ENCODE data around the gene BRAP. TPM values are rescaled to one million over a fixed set of nuclear protein-coding genes. Genes with fewer than 3 reads are reported as not detected.

The BRAP gene
- total and polyA plus RNA-seq, 10 of the 15 experiments (the other 5 are each of a cell fraction or from before 2014, with no cell fraction given), result 2.3 to 28.2 (median 17.8) TPM

DNA sequence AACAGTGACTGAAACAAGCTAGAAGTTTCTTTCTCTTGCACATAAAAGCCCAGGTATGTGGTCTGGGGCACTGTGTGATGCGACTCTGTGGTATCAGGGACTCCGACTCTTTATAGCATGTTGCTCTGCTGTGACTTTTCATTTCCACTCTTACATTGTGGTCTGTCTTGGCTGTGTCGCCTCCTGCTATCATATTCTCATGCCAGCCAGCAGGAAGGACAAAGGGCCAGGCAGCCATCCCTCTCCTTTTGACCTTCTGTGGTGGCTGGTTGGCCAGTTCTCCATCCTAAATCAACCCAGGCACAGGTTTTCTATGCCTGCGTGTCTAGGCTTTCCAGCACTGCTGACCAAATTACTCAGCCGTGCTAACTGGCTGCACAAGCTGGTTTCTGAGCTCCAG, 8.1 kb upstream of the BRAP start (continued):
- TF ChIP-seq, protein P1, sequence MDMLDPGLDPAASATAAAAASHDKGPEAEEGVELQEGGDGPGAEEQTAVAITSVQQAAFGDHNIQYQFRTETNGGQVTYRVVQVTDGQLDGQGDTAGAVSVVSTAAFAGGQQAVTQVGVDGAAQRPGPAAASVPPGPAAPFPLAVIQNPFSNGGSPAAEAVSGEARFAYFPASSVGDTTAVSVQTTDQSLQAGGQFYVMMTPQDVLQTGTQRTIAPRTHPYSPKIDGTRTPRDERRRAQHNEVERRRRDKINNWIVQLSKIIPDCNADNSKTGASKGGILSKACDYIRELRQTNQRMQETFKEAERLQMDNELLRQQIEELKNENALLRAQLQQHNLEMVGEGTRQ (IDR thresholded peaks at IDR 0.05; ENCODE audit: borderline replicate concordance, low read depth, low read length), result no peak
- TF ChIP-seq CBX5 (IDR thresholded peaks at IDR 0.05; ENCODE audit: low read depth) (no peak), SUZ12 (IDR thresholded peaks at IDR 0.05; ENCODE audit: unreplicated experiment) (no peak), EP300 (IDR thresholded peaks at IDR 0.05; ENCODE audit: borderline replicate concordance in 1 of 2, control insufficient read depth in 1 of 2, low read depth in 2 of 2, low read length in 2 of 2) (no peak), SP1 (IDR thresholded peaks at IDR 0.05; ENCODE audit: low read depth, low read length) (no peak), SMARCA5 (IDR thresholded peaks at IDR 0.05) (no peak), CHD2 (IDR thresholded peaks at IDR 0.05; ENCODE audit: borderline replicate concordance, low read depth, low read length) (no peak), CEBPB (IDR thresholded peaks at IDR 0.05; ENCODE audit: borderline replicate concordance in 1 of 2, low read depth in 2 of 2, low read length in 2 of 2) (no peak), BACH1 (IDR thresholded peaks at IDR 0.05; ENCODE audit: borderline replicate concordance) (no peak)
- TF ChIP-seq, protein P2, sequence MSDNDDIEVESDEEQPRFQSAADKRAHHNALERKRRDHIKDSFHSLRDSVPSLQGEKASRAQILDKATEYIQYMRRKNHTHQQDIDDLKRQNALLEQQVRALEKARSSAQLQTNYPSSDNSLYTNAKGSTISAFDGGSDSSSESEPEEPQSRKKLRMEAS (IDR thresholded peaks at IDR 0.05; ENCODE audit: low read depth, low read length), result no peak

DNA sequence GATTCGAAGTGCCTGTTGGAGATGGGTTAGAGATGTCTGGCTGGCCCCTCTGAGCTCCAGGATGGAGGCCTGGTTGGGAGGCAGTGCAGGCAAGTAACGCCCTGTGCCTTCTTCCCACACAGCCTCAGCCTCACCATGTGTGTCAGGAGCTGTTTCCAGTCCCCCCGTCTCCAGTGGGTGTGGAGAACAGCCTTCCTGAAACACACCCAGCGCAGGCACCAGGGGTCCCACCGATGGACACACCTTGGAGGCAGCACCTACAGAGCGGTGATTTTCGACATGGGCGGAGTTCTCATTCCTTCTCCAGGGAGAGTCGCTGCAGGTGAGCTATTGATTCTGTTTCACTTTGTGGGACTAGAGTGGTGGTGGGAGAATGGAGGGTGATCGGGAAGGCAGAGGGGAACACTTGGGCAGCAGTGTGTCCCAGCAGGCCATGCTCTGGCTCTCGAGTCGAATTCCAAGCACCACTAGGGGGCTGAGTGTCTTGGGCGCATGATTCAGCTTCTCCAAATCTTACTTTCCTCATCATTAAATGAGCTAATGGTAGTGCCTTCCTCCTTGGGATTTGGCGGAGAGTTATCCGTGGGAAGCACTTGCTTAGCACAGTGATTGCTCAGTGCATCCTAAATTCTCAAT, 6.9 kb upstream of the BRAP start:
- no peaks in the 10 kb centered on the region for H3K27me3 ChIP-seq (replicated peaks in 1 of 2; ENCODE audit: control insufficient read depth in 2 of 2, insufficient read depth in 2 of 2, low read length in 1 of 2)
- H4K20me1 ChIP-seq (ENCODE audit: control insufficient read depth, insufficient read depth), result no peaks in the 10 kb centered on the region
- in situ Hi-C loops (cut with MboI), result no loop called here
- H3K36me3 ChIP-seq (ENCODE audit: control insufficient read depth in 2 of 2, insufficient read depth in 2 of 2, low read length in 1 of 2), result 0 out of 4 replicates have a peak, but pooled peaks cover 0 to 4% of the 10 kb centered on the region in 2 experiments
- TF ChIP-seq ZNF24 (IDR thresholded peaks at IDR 0.05), result no peak
- TF ChIP-seq, protein P3, sequence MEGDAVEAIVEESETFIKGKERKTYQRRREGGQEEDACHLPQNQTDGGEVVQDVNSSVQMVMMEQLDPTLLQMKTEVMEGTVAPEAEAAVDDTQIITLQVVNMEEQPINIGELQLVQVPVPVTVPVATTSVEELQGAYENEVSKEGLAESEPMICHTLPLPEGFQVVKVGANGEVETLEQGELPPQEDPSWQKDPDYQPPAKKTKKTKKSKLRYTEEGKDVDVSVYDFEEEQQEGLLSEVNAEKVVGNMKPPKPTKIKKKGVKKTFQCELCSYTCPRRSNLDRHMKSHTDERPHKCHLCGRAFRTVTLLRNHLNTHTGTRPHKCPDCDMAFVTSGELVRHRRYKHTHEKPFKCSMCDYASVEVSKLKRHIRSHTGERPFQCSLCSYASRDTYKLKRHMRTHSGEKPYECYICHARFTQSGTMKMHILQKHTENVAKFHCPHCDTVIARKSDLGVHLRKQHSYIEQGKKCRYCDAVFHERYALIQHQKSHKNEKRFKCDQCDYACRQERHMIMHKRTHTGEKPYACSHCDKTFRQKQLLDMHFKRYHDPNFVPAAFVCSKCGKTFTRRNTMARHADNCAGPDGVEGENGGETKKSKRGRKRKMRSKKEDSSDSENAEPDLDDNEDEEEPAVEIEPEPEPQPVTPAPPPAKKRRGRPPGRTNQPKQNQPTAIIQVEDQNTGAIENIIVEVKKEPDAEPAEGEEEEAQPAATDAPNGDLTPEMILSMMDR (IDR thresholded peaks at IDR 0.05 in 2 of 3, conservative IDR thresholded peaks at IDR 0.05 in 1 of 3; ENCODE audit: control insufficient read depth in 2 of 3, extremely low read depth in 1 of 3, insufficient read depth in 1 of 3, low read depth in 3 of 3, low read length in 3 of 3), result peak in 2 of 3 experiments; percentile 15 to 19; a peak in 1 of 6 replicates
- no peaks in the 10 kb centered on the region for H3K9me3 ChIP-seq (replicated peaks; ENCODE audit: control insufficient read depth, insufficient read depth, low read length)
- FAIRE-seq (no peak), DNase-seq (ENCODE audit: low read depth, low spot score) (no peak), ATAC-seq (peak; percentile 35; the same call in 1 of the 3 replicates)
- POLR2A ChIA-PET, result no interaction called here
- no peak overlapping the region for H3K27ac ChIP-seq (ENCODE audit: control insufficient read depth, insufficient read depth)
- no peak overlapping the region for H3K4me2 ChIP-seq (ENCODE audit: control insufficient read depth, insufficient read depth)
- no peaks in the 10 kb centered on the region for H3K79me2 ChIP-seq (ENCODE audit: control insufficient read depth, insufficient read depth, low read length)
- no TSS peak for BruUV-seq (replicated peaks)
- SMC1A ChIA-PET (ENCODE audit: uncharacterized antibody, unreplicated experiment), result interaction anchor here (1.1 to 1.7 kb wide), 3 partner anchors 9 to 120 kb away, joined by 3 to 7 read pairs (median 3); no protein-coding TSS in a partner anchor
- intact Hi-C loops (cut with micrococcal nuclease; ENCODE audit: unreplicated experiment), result no loop called here
- no peak overlapping the region for H3K9ac ChIP-seq (ENCODE audit: control insufficient read depth, insufficient read depth, low read length)
- no peak overlapping the region for H2AFZ ChIP-seq (ENCODE audit: control insufficient read depth, low read depth, low read length)
- H3K4me1 ChIP-seq (ENCODE audit: control insufficient read depth, insufficient read depth, low read length), result peaks cover 2% of the 10 kb centered on the region; the same call in 1 of the 2 replicates
- CTCF ChIA-PET, result interaction anchor here (0.7 to 1.5 kb wide), 4 partner anchors 8 to 876 kb away, joined by 3 to 10 read pairs (median 4); no protein-coding TSS in a partner anchor
- H3K4me3 ChIP-seq, result no peak overlapping the region
- 95% methylated on average over 15 of the region's 15 CpGs for WGBS (ENCODE audit: insufficient coverage, insufficient replicate concordance, low lambda C conversion rate, missing lambda C conversion rate)
- RAD21 ChIA-PET (ENCODE audit: unreplicated experiment), result interaction anchor here (1.8 kb wide), 1 partner anchor 120 kb away, joined by 8 read pairs; no protein-coding TSS in a partner anchor

Data from GM12878 (cell line).